ENCODE results near the gene S100A13. TPM values are rescaled to one million over a fixed set of nuclear protein-coding genes. Genes with fewer than 3 reads are reported as not detected.
A peak's percentile ranks its signal among the peaks of the same experiment; 100 is the strongest.
"Not testable (repeated sequence)": the region's sequence is repeated elsewhere in the genome, so short reads cannot be mapped to it uniquely, and the experiment has no call there.

Gene S100A13
- total RNA-seq, 1 donor from 2014 or later, result 7.3 TPM

- FAIRE-seq (no peak), DNase-seq (ENCODE audit: low spot score in 2 of 2) (no peak)
Observed at GRCh38 chr1:153609585-153609907, 17.8 kb downstream of the S100A13 start.

- FAIRE-seq, result no peak
- peak; percentile 42 to 80 for DNase-seq (ENCODE audit: low spot score in 2 of 2)
Observed at GRCh38 chr1:153608742-153609584, 18.3 kb downstream of the S100A13 start.

GRCh38 chr1:153608089-153608682, 19.1 kb downstream of the S100A13 start:
- DNase-seq (ENCODE audit: low spot score in 2 of 2), result no peak
- FAIRE-seq, result no peak

DNA sequence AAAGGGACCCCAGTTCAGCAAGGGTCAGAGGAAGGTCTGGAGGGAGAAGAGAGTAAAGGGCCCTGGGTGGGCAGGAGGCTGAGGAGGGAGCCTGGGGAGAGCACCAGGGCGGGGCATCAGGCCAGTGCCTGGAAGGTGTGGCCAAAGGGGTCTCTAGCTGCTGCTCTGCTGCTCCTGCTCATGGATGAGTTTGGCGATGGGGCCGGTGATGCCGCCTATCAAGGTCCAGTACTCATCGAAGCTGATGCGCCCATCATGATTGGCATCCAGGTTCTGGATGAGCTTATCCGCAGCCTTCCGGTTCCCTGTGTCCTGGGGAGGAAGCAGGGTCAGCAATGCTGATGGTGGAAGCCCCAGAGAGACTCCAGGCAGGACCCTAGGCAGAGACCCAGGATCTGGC, 19.9 kb downstream of the S100A13 start:
- FAIRE-seq (no peak), DNase-seq (ENCODE audit: low spot score in 2 of 2) (no peak)

GRCh38 chr1:153606194-153606593, 21.1 kb downstream of the S100A13 start:
- no peak for FAIRE-seq

GRCh38 chr1:153602749-153603148, 24.6 kb downstream of the S100A13 start:
- FAIRE-seq (no peak), DNase-seq (ENCODE audit: low spot score in 2 of 2) (no peak)

More at GRCh38 chr1:153606194-153606593, 21.1 kb downstream of the S100A13 start:
- DNase-seq (ENCODE audit: low spot score in 2 of 2), result no peak

GRCh38 chr1:153599847-153600246, 27.5 kb downstream of the S100A13 start:
- no peak for DNase-seq (ENCODE audit: low spot score in 2 of 2)
- no peak for FAIRE-seq

DNA sequence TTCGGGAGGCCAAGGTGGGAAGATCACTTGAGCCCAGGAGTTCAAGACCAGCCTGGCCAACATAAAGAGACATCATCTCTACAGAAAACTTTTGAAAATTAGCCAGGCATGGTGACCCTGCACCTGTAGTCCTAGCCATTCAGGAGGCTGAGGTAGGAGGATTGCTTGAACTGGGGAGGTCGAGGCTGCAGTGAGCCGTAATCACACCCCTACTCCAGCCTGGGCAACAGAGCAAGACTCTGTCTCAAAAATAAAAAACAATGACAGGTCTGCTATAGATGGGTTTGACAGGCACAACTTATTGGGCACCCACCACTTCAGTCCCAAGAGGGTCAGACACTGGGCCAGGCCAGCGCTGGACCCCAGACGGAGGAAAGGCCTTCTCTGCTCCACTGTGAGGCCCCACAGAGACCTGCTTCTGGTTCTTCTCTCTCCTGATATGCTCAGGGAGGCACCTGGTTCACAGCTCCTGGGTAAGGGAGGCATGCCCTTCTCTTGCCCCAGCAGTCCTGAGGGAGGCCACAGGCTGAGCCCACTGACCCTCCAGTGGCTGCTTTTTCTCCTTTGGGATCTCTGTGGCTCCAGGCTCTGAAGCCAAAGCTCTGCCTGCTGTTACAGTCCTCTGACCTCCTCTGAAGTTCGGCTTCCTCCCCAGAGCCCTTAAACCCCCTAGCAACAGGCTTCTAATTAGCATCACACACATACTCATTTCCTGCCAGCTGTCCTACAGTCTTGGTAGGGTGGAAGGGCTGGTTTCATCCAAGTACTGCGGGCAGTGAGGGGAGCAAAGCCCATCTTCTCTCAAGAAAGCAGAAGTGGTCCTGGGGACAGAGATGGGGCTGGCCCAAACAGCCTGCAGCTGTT, 28.8 kb downstream of the S100A13 start:
- FAIRE-seq (no peak), DNase-seq (ENCODE audit: low spot score in 2 of 2) (no peak)

GRCh38 chr1:153597206-153597605, 30.1 kb downstream of the S100A13 start:
- FAIRE-seq, result no peak
- DNase-seq (ENCODE audit: low spot score in 2 of 2), result no peak

- no peak for DNase-seq (ENCODE audit: low spot score in 2 of 2)
- no peak for FAIRE-seq
Observed at GRCh38 chr1:153592748-153593147, 34.6 kb downstream of the S100A13 start.

- DNase-seq (ENCODE audit: low spot score in 2 of 2) (no peak), FAIRE-seq (no peak)
Observed at GRCh38 chr1:153588482-153588881, 38.8 kb downstream of the S100A13 start.

- not testable (repeated sequence) for FAIRE-seq; DNase-seq (ENCODE audit: low spot score in 2 of 2)
Observed at GRCh38 chr1:153588033-153588432, 39.3 kb downstream of the S100A13 start.

- FAIRE-seq (no peak), DNase-seq (ENCODE audit: low spot score in 2 of 2) (no peak)
Observed at GRCh38 chr1:153587314-153587713, 40.0 kb downstream of the S100A13 start.

GRCh38 chr1:153586347-153586746, 41.0 kb downstream of the S100A13 start:
- FAIRE-seq (no peak), DNase-seq (ENCODE audit: low spot score in 2 of 2) (no peak)

DNA sequence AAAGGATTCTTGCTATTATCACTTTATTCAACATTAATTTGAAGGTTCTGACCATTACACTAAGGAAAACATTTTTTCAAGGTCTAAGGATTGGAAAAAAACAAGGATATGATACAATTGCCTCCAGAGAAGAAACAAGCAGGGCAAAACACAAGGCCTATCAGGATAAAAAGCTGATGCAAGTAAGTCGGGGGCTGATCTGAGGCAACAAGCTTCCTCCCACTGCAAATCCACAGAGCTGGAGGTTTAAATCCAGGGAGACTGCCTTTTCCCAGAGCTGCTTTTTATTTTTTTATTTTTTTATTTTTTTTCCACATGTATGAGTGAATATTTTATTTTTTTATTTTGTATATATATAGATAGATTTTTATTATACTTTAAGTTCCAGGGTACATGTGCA, 42.3 kb downstream of the S100A13 start:
- no peak for DNase-seq (ENCODE audit: low spot score in 2 of 2)
- no peak for FAIRE-seq

DNA sequence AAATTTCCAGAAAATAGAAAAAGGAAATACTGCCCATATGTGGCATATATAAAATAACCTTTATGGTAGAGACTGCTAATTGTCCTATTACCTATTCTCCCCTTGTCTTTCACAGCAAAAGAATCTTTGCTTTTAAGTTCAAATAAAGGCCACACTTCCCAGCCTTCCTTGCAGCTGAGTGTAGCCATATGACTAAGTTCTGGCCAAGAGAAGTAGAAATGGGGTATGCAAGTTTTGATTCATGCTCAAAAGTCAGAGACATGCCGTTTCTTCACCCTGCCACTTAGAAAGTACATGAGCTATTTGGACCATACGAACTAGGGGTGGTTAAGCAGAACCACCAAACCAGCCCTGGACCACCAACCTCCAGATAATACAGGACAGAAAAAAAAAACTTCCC, 43.3 kb downstream of the S100A13 start:
- FAIRE-seq (peak; percentile 33), DNase-seq (ENCODE audit: low spot score in 2 of 2) (no peak)

DNA sequence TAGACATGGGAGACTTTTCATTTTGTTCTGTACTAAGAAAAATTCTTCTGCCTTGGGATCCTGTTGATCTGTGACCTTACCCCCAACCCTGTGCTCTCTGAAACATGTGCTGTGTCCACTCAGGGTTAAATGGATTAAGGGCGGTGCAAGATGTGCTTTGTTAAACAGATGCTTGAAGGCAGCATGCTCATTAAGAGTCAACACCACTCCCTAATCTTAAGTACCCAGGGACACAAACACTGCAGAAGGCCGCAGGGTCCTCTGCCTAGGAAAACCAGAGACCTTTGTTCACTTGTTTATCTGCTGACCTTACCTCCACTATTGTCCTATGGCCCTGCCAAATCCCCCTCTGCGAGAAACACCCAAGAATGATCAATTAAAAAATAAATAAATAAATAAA, 43.8 kb downstream of the S100A13 start:
- not testable (repeated sequence) for FAIRE-seq

GRCh38 chr1:153582836-153583235, 44.5 kb downstream of the S100A13 start:
- FAIRE-seq; DNase-seq (ENCODE audit: low spot score in 2 of 2): not testable (repeated sequence)

More for the DNA sequence above, 43.8 kb downstream of the S100A13 start:
- not testable (repeated sequence) for DNase-seq (ENCODE audit: low spot score in 2 of 2)

GRCh38 chr1:153578936-153579335, 48.4 kb downstream of the S100A13 start:
- DNase-seq (ENCODE audit: low spot score in 2 of 2) (no peak), FAIRE-seq (no peak)

DNA sequence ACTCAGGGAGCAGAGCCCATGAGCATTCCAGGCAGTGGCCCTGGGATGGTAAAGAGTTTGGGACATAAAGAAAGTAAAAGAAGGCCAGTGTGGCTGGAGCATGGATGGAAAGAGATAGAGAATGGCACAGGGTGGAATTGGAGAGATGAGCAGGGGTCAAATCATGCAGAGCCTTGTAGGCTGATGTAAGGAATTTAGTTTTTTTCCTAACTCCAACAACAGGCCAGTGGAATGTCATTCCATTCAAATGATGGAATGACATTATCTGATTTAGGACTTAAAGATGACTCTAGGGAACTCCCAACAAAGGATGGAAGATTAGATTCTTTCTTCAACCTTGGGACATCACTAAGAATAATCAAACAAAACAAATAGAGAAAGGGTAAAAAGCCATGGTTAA, 48.8 kb downstream of the S100A13 start:
- no peak for FAIRE-seq
- no peak for DNase-seq (ENCODE audit: low spot score in 2 of 2)

- FAIRE-seq, result no peak
- peak in 1 of 2 donors; percentile 42 for DNase-seq (ENCODE audit: low spot score in 2 of 2)
Observed at GRCh38 chr1:153577624-153578051, 49.7 kb downstream of the S100A13 start.

All from frontal cortex (tissue), 4 donors.